NT2/D1 (cell line): ENCODE measurements around the gene CMKLR1.

Experiments
- SUZ12 ChIP-seq: IDR thresholded peaks from 2 replicates; pipeline ENCODE4 v1.6.1; 2011; ENCODE audit not compliant: insufficient read length, insufficient read depth; ENCODE audit errors: extremely low read depth
- YY1 ChIP-seq: IDR thresholded peaks from 2 replicates; pipeline ENCODE4 v1.6.1; 2011; ENCODE audit not compliant: insufficient read length, insufficient read depth
- ZNF274 ChIP-seq: IDR thresholded peaks from 2 replicates; pipeline ENCODE4 v1.6.1; 2011; ENCODE audit warnings: mild to moderate bottlenecking, low read depth, low read length

DNA sequence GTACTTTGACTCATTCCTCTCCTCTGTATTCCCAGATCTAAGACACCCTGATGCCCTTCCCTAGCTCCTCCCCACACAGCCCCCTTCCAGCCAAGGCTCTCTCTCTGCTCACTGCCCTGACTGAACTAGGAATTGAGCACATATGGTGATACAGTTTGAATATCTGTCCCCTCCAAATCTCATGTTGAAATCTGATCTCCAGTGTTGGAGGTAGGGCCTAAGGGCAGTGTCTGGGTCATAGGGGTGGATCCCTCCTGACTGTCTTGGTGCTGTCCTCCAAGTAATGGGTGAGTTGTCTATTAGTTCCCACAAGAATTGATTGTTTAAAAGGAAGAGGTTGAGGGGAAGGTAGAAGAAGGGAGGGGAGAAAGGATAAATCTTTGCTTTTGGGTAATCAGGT, 17.4 kb downstream of the CMKLR1 start:
- TF ChIP-seq YY1: no peak
- TF ChIP-seq ZNF274: no peak
- TF ChIP-seq SUZ12: no peak
